WTC11 (cell line): ENCODE results near the gene KLRG1.

Experiments used
- AFF4 ChIP-seq: sonication (generic); formaldehyde crosslinking; IDR thresholded peaks from 2 replicates; pipeline ENCODE4 v1.8.1; 2023; ENCODE audit warnings: mild to moderate bottlenecking, missing genetic modification reagents, borderline replicate concordance
- CBFB ChIP-seq: sonication (generic); formaldehyde crosslinking; IDR thresholded peaks from 2 replicates; pipeline ENCODE4 v1.8.1; 2022; ENCODE audit warnings: mild to moderate bottlenecking, low read depth, missing genetic modification reagents
- CREB1 ChIP-seq: sonication (generic); formaldehyde crosslinking; IDR thresholded peaks from 2 replicates; pipeline ENCODE4 v1.8.0; 2023; ENCODE audit warnings: mild to moderate bottlenecking, missing genetic modification reagents
- CTCF ChIP-seq: fragments of 200-600 bp; IDR thresholded peaks from 2 replicates; pipeline ENCODE4 v1.8.0; 2022; ENCODE audit warnings: antibody characterized with exemption
- FOXP4 ChIP-seq: sonication (generic); formaldehyde crosslinking; IDR thresholded peaks from 2 replicates; pipeline ENCODE4 v1.8.0; 2022; ENCODE audit warnings: mild to moderate bottlenecking, missing genetic modification reagents
- IRF1 ChIP-seq: sonication (generic); formaldehyde crosslinking; IDR thresholded peaks from 2 replicates; pipeline ENCODE4 v1.8.0; 2023; ENCODE audit warnings: missing genetic modification reagents
- JUN ChIP-seq: sonication (generic); formaldehyde crosslinking; IDR thresholded peaks from 2 replicates; pipeline ENCODE4 v1.8.0; 2023; ENCODE audit warnings: mild to moderate bottlenecking, missing genetic modification reagents
- NR1H2 ChIP-seq: sonication (generic); formaldehyde crosslinking; IDR thresholded peaks from 2 replicates; pipeline ENCODE4 v1.9.0; 2021; ENCODE audit warnings: mild to moderate bottlenecking, moderate library complexity, missing genetic modification reagents
- TP53 ChIP-seq: sonication (generic); formaldehyde crosslinking; IDR thresholded peaks from 2 replicates; pipeline ENCODE4 v1.8.1; 2023; ENCODE audit warnings: mild to moderate bottlenecking, missing genetic modification reagents
- ZNF232 ChIP-seq: sonication (generic); formaldehyde crosslinking; IDR thresholded peaks from 2 replicates; pipeline ENCODE4 v1.8.0; 2022; ENCODE audit warnings: mild to moderate bottlenecking, missing genetic modification reagents

GRCh38 chr12:8943565-8944186, 45.7 kb upstream of the KLRG1 start:
- TF ChIP-seq ZNF232 (CRISPR knock-in tag) = no peak
- no peak for TF ChIP-seq CTCF
- no peak for TF ChIP-seq IRF1 (CRISPR knock-in tag)
- TF ChIP-seq CBFB (CRISPR knock-in tag) = no peak
- no peak for TF ChIP-seq FOXP4 (CRISPR knock-in tag)
- TF ChIP-seq CREB1 = no peak
- TF ChIP-seq AFF4 (CRISPR knock-in tag) = no peak
- no peak for TF ChIP-seq JUN (CRISPR knock-in tag)
- TF ChIP-seq NR1H2 (CRISPR knock-in tag) = no peak
- TF ChIP-seq TP53 (CRISPR knock-in tag) = no peak
